ENCODE data around the gene UBXN6.
A peak's percentile ranks its signal among the peaks of the same experiment; 100 is the strongest.

Gene UBXN6

GRCh38 chr19:4400135-4400936 lies 57.3 kb downstream of the UBXN6 start, which contains the start of gene SH3GL1:
Gene SH3GL1, minus strand, starts transcription at chr19:4400547. Its CDS starts 179 bp downstream, at chr19:4400368.
- Histone ChIP-seq H3K4me1 (peaks cover 65% of the 10 kb centered on the region), H3K27me3 (no peaks in the 10 kb centered on the region), H3K4me3 (peak within 1 kb of the TSS; percentile 93)

GRCh38 chr19:4399812-4400134 lies 57.8 kb downstream of the UBXN6 start:
- TF ChIP-seq Cebpa-rat (IDR thresholded peaks at IDR 0.05): no peak
- peak overlapping the region; percentile 98 for H3K27ac ChIP-seq
- H3K4me3 ChIP-seq: peak overlapping the region; percentile 93
- peak overlapping the region; percentile 97 for H3K4me2 ChIP-seq
- H4K20me1 ChIP-seq: peaks cover 70% of the 10 kb centered on the region
- peak overlapping the region; percentile 98 for H3K9ac ChIP-seq
- peaks cover 59% of the 10 kb centered on the region for H3K4me1 ChIP-seq
- H3K36me3 ChIP-seq: peaks cover 39% of the 10 kb centered on the region
- H3K9me3 ChIP-seq: no peaks in the 10 kb centered on the region
- no peaks in the 10 kb centered on the region for H3K27me3 ChIP-seq

More at GRCh38 chr19:4400135-4400936, 57.3 kb downstream of the UBXN6 start, which contains the start of gene SH3GL1:
- H4K20me1 ChIP-seq: peaks cover 70% of the 10 kb centered on the region
- TF ChIP-seq Cebpa-rat (IDR thresholded peaks at IDR 0.05): no peak
- peak within 1 kb of the TSS; percentile 98 for H3K9ac ChIP-seq
- peak within 1 kb of the TSS; percentile 98 for H3K27ac ChIP-seq
- H3K4me2 ChIP-seq: peak within 1 kb of the TSS; percentile 97
- peaks cover 39% of the 10 kb centered on the region for H3K36me3 ChIP-seq
- no peaks in the 10 kb centered on the region for H3K9me3 ChIP-seq

- Histone ChIP-seq H3K4me1 (peaks cover 42% of the 10 kb centered on the region), H3K4me2 (no peak overlapping the region), H3K27me3 (no peaks in the 10 kb centered on the region), H3K9me3 (no peaks in the 10 kb centered on the region), H4K20me1 (peaks cover 77% of the 10 kb centered on the region), H3K4me3 (no peak overlapping the region), H3K36me3 (peaks cover 46% of the 10 kb centered on the region), H3K27ac (no peak overlapping the region), H3K9ac (peak overlapping the region; percentile 37; the same call in 1 of the 2 replicates)
- TF ChIP-seq Cebpa-rat (IDR thresholded peaks at IDR 0.05): no peak
Observed at GRCh38 chr19:4396949-4397783, 60.4 kb downstream of the UBXN6 start.
